ENCODE results near the gene PTPRC.

PTPRC gene

DNA sequence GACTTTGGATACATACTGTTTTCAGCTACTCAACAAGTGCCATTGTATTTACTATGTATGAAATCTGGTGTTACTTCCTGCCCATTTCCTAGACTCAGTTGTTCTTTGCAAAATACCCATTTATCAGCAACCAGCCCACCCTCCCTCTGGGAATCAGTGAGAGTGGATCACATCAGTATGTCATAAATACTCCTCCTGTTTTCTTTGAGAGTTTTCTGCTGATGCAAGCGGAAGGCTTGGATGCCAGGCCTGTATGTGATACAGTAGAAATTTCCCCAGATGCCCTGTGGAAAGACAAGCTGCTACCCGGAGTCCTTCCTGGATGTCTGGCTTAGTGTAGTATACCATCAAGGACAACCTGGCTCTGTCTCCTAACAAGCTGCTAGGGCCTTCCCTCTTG, 2.4 kb upstream of the PTPRC start:
- TF ChIP-seq, protein P1, sequence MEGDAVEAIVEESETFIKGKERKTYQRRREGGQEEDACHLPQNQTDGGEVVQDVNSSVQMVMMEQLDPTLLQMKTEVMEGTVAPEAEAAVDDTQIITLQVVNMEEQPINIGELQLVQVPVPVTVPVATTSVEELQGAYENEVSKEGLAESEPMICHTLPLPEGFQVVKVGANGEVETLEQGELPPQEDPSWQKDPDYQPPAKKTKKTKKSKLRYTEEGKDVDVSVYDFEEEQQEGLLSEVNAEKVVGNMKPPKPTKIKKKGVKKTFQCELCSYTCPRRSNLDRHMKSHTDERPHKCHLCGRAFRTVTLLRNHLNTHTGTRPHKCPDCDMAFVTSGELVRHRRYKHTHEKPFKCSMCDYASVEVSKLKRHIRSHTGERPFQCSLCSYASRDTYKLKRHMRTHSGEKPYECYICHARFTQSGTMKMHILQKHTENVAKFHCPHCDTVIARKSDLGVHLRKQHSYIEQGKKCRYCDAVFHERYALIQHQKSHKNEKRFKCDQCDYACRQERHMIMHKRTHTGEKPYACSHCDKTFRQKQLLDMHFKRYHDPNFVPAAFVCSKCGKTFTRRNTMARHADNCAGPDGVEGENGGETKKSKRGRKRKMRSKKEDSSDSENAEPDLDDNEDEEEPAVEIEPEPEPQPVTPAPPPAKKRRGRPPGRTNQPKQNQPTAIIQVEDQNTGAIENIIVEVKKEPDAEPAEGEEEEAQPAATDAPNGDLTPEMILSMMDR (IDR thresholded peaks at IDR 0.05; ENCODE audit: borderline replicate concordance, control extremely low read depth, extremely low read depth, insufficient read depth, missing control alignments): no peak
- DNase-seq (ENCODE audit: low spot score): no peak
- in situ Hi-C loops (cut with MboI; ENCODE audit: low sequenced_read_pairs, unreplicated experiment): loop anchor here (25.0 kb wide), 1 partner anchor 474 kb away; the partner anchor contains the start of gene NEK7

DNA sequence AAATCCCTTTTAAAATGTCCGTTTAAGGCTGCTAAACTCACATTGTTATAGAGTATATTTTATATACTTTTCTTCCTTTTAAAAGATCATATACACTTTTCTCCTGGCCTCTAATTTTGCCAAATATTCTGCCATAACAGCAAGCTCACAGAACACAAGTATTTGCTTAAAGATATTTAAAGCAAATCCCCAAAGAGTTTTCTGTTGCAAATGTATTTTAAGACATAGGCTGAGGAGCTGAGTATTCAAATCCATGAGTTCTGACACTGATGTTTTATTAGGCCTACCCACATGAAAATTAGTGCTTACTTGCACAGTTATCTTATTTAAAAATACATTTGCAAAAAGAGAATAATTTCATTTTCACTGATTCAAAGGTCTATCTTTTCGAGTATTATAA, 1.7 kb upstream of the PTPRC start:
- in situ Hi-C loops (cut with MboI; ENCODE audit: low sequenced_read_pairs, unreplicated experiment): loop anchor here (25.0 kb wide), 1 partner anchor 475 kb away; the partner anchor contains the start of gene NEK7
- TF ChIP-seq, protein P1 (IDR thresholded peaks at IDR 0.05; ENCODE audit: borderline replicate concordance, control extremely low read depth, extremely low read depth, insufficient read depth, missing control alignments): no peak
- no peak for DNase-seq (ENCODE audit: low spot score)

DNA sequence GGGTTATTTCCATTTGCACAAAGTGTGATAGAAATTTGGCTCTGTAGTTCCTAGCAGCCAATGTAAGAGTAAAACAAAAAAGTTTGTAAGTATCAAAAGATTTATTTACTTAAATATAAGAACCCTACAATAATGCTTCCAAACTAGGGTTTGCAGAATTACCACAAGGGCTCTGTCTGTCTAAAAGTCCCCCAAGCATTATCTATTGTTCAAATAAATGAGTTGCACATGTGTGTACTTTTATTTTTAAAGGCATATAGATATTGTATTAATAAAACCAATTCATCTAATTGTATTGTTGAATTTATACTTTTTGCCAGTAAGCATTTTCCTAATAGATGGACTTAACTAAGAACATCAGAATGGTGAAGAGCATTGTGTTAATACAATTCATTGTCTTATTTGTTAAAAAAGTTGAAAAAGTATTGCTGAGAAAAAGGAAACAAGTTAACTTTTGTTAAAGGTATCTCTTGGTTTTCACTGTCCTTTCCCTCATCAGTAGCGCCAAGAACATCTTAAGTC, 863 bp upstream of the PTPRC start:
- DNase-seq (ENCODE audit: low spot score): no peak
- TF ChIP-seq, protein P1 (IDR thresholded peaks at IDR 0.05; ENCODE audit: borderline replicate concordance, control extremely low read depth, extremely low read depth, insufficient read depth, missing control alignments): no peak

DNA sequence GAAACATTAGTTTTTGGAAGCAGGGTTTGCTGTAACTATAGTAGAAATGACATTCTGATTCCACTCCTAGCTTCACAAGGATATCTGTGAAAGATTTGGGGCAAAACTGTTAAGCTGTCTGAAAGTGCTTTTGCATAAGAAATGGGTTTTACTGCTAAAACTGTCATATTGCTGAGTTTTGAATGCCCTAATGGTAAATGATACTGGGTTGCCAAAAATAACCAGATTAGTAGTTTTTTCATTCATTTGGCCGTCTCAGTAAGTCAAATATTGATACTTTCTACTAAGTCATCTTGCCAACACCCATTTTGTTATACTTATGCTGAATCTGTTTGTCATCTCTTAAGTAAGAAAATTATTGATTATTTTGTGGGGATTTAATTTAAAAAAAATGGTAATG, 399 bp upstream of the PTPRC start:
- in situ Hi-C loops (cut with MboI; ENCODE audit: low sequenced_read_pairs, unreplicated experiment): loop anchor here (25.0 kb wide), 1 partner anchor 476 kb away; the partner anchor contains the start of gene NEK7

More for the DNA sequence above, 863 bp upstream of the PTPRC start:
- in situ Hi-C loops (cut with MboI; ENCODE audit: low sequenced_read_pairs, unreplicated experiment): loop anchor here (25.0 kb wide), 1 partner anchor 476 kb away; the partner anchor contains the start of gene NEK7

DNA sequence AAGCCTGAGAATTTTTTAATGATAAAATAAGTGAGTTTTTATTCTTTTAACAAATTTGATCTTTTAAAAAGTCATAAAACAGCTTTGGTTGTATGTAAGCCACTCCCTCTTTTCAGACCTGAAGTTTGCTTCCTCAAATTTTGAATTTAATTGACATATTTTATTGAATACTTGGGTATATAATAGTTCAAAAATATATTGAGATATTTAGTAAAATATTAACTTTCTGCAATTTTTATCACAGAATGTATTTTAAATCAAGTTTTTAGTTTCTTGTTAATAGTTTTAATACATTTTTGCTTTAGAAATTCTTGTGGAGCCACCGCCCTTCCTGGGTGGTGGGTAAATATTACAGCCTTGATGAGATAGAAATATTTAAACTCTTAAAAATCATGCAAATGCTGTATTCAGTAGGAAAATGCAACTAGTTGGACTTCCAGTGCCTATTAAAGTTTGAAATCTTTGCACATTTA, 867 bp downstream of the PTPRC start:
- DNase-seq (ENCODE audit: low spot score): no peak
- in situ Hi-C loops (cut with MboI; ENCODE audit: low sequenced_read_pairs, unreplicated experiment): loop anchor here (25.0 kb wide), 1 partner anchor 477 kb away; the partner anchor contains the start of gene NEK7
- TF ChIP-seq, protein P1 (IDR thresholded peaks at IDR 0.05; ENCODE audit: borderline replicate concordance, control extremely low read depth, extremely low read depth, insufficient read depth, missing control alignments): no peak

More for the DNA sequence above, 399 bp upstream of the PTPRC start:
- TF ChIP-seq, protein P1 (IDR thresholded peaks at IDR 0.05; ENCODE audit: borderline replicate concordance, control extremely low read depth, extremely low read depth, insufficient read depth, missing control alignments): no peak
- no peak for DNase-seq (ENCODE audit: low spot score)

DNA sequence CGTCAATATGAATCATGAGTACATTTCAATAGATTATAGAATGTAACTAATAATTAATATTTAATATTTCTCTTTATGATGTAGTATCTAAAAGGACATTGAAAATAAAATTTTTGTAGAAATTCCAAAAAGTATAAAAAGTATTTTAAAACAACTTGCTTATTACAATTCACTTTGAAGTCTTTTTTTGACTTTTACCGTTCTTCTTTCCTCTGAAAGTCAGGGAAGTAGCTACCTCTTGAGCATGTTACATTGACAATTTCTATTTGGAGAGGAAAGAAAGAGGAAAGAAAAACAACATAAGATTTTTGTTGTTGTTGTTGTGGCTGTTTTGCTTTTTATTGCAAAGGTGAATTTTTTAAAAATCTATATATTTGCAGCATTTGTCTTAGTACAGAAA, 1.3 kb downstream of the PTPRC start:
- in situ Hi-C loops (cut with MboI; ENCODE audit: low sequenced_read_pairs, unreplicated experiment): loop anchor here (25.0 kb wide), 1 partner anchor 478 kb away; the partner anchor contains the start of gene NEK7
- TF ChIP-seq, protein P1 (IDR thresholded peaks at IDR 0.05; ENCODE audit: borderline replicate concordance, control extremely low read depth, extremely low read depth, insufficient read depth, missing control alignments): no peak
- no peak for DNase-seq (ENCODE audit: low spot score)
